HG03354 (cell line): ENCODE results near the gene PEDS1.
"Not testable (repeated sequence)": the region's sequence is repeated elsewhere in the genome, so short reads cannot be mapped to it uniquely, and the experiment has no call there.

Source experiments
- ATAC-seq: cut with Tn5 transposase; IDR thresholded peaks from one replicate; pipeline ENCODE4 v1.9.1; 2021; ENCODE audit warnings: mild to moderate bottlenecking; ENCODE audit not compliant: unreplicated experiment, poor library complexity, severe bottlenecking

Gene PEDS1

GRCh38 chr20:50153500-50154377 is at the start of gene PEDS1:
PEDS1 (minus strand) TSS chr20:50153723; CDS start chr20:50153637, 86 bp downstream.
- ATAC-seq: peak; percentile 91

- ATAC-seq: no peak
Observed at GRCh38 chr20:50202677-50203076, 49.2 kb upstream of the PEDS1 start.

- not testable (repeated sequence) for ATAC-seq
Observed at GRCh38 chr20:50201710-50202109, 48.2 kb upstream of the PEDS1 start.

- no peak for ATAC-seq
Observed at GRCh38 chr20:50200482-50201104, 47.1 kb upstream of the PEDS1 start.

GRCh38 chr20:50199703-50200102 is 46.2 kb upstream of the PEDS1 start:
- no peak for ATAC-seq

GRCh38 chr20:50198716-50199115 is 45.2 kb upstream of the PEDS1 start:
- ATAC-seq: no peak

- no peak for ATAC-seq
Observed at GRCh38 chr20:50198180-50198666, 44.7 kb upstream of the PEDS1 start.

GRCh38 chr20:50197463-50198179 is 44.1 kb upstream of the PEDS1 start:
- no peak for ATAC-seq

GRCh38 chr20:50196896-50197295 is 43.4 kb upstream of the PEDS1 start:
- ATAC-seq: no peak

GRCh38 chr20:50196248-50196647 is 42.7 kb upstream of the PEDS1 start:
- ATAC-seq: no peak

GRCh38 chr20:50195524-50196120 is 42.1 kb upstream of the PEDS1 start:
- ATAC-seq: no peak

GRCh38 chr20:50194831-50195523 is 41.5 kb upstream of the PEDS1 start:
- no peak for ATAC-seq

- no peak for ATAC-seq
Observed at GRCh38 chr20:50194422-50194830, 40.9 kb upstream of the PEDS1 start.

GRCh38 chr20:50193836-50194421 is 40.4 kb upstream of the PEDS1 start:
- no peak for ATAC-seq

- no peak for ATAC-seq
Observed at GRCh38 chr20:50193199-50193835, 39.8 kb upstream of the PEDS1 start.

- ATAC-seq: peak; percentile 47
Observed at GRCh38 chr20:50192364-50193198, 39.1 kb upstream of the PEDS1 start.

GRCh38 chr20:50191544-50192363 is 38.2 kb upstream of the PEDS1 start:
- ATAC-seq: peak; percentile 45
